Transverse colon (tissue), 4 donors: ENCODE results near the gene PTPRQ.

ENCODE experiments used
- CTCF ChIP-seq, 5 experiments: fragments of 200-600 bp in 3 of 5; fragments of 450-650 bp in 2 of 5; sonication (generic) in 3 of 5; IDR thresholded peaks; 1 replicate in 2 of 5; 2 replicates in 3 of 5; pipeline ENCODE4 v1.5.1; 2016 to 2017; ENCODE audit warnings: antibody characterized with exemption in 5 of 5, inconsistent platforms in 3 of 5, mild to moderate bottlenecking in 2 of 5, moderate library complexity in 1 of 5
- EP300 ChIP-seq: sonication (generic); formaldehyde crosslinking; IDR thresholded peaks from one replicate; pipeline ENCODE4 v1.6.1; 2017; ENCODE audit warnings: antibody characterized with exemption, low read depth
- POLR2AphosphoS5 ChIP-seq, 3 donors: sonication (generic); formaldehyde crosslinking; IDR thresholded peaks; one replicate each; pipeline ENCODE4 v1.6.1; 2016; ENCODE audit warnings: antibody characterized with exemption in 3 of 3

GRCh38 chr12:80634903-80635302 lies 190.9 kb downstream of the PTPRQ start:
- TF ChIP-seq CTCF (IDR thresholded peaks at IDR 0.05) (no peak), EP300 (no peak), POLR2AphosphoS5 (IDR thresholded peaks at IDR 0.05) (no peak)
